Measurements from ENCODE around the gene SDF2L1.

The SDF2L1 gene

GRCh38 chr22:21622011-21622918, 19.8 kb upstream of the SDF2L1 start:
- DNase-seq, result no peak

- DNase-seq, result no peak
Measured at GRCh38 chr22:21622919-21623647, 19.0 kb upstream of the SDF2L1 start.

- no peak for DNase-seq
Measured at GRCh38 chr22:21623648-21623970, 18.5 kb upstream of the SDF2L1 start.

- DNase-seq, result peak; percentile 30
Measured at GRCh38 chr22:21624120-21624879, 17.8 kb upstream of the SDF2L1 start.

- DNase-seq, result no peak
Measured at GRCh38 chr22:21624880-21625791, 17.0 kb upstream of the SDF2L1 start.

- DNase-seq, result no peak
Measured at GRCh38 chr22:21626073-21626734, 15.9 kb upstream of the SDF2L1 start.

GRCh38 chr22:21626735-21627469, 15.2 kb upstream of the SDF2L1 start:
- no peak for DNase-seq

- DNase-seq, result no peak
Measured at GRCh38 chr22:21628386-21629254, 13.5 kb upstream of the SDF2L1 start.

- peak; percentile 84 for DNase-seq
Measured at GRCh38 chr22:21629255-21630149, 12.6 kb upstream of the SDF2L1 start, which contains the start of gene YDJC. Gene YDJC, minus strand, starts transcription at chr22:21630022. Its CDS starts 8 bp downstream, at chr22:21630014.

GRCh38 chr22:21631025-21631424, 11.1 kb upstream of the SDF2L1 start:
- no peak for DNase-seq

GRCh38 chr22:21632237-21632895, 9.7 kb upstream of the SDF2L1 start, which contains the start of gene CCDC116:
Gene CCDC116, plus strand, starts transcription at chr22:21632760. Its CDS starts 422 bp downstream, at chr22:21633182.
- DNase-seq, result no peak

- DNase-seq, result no peak
Measured at GRCh38 chr22:21632931-21633330, 9.2 kb upstream of the SDF2L1 start.

GRCh38 chr22:21633481-21633880, 8.6 kb upstream of the SDF2L1 start:
- no peak for DNase-seq

GRCh38 chr22:21634081-21634480, 8.0 kb upstream of the SDF2L1 start:
- DNase-seq, result no peak

- DNase-seq, result no peak
Measured at GRCh38 chr22:21634844-21635243, 7.3 kb upstream of the SDF2L1 start.

GRCh38 chr22:21635771-21636510, 6.2 kb upstream of the SDF2L1 start:
- no peak for DNase-seq

- no peak for DNase-seq
Measured at GRCh38 chr22:21636629-21637218, 5.4 kb upstream of the SDF2L1 start.

All from RPMI8226 (cell line).